Measurements from ENCODE around the gene FBH1. TPM values are rescaled to one million over a fixed set of nuclear protein-coding genes. Genes with fewer than 3 reads are reported as not detected.
"Not testable (repeated sequence)": the region's sequence is repeated elsewhere in the genome, so short reads cannot be mapped to it uniquely, and the experiment has no call there.

Gene FBH1
- total and polyA plus RNA-seq, 4 donors = 52.8 to 95.5 (median 65.8) TPM

DNA sequence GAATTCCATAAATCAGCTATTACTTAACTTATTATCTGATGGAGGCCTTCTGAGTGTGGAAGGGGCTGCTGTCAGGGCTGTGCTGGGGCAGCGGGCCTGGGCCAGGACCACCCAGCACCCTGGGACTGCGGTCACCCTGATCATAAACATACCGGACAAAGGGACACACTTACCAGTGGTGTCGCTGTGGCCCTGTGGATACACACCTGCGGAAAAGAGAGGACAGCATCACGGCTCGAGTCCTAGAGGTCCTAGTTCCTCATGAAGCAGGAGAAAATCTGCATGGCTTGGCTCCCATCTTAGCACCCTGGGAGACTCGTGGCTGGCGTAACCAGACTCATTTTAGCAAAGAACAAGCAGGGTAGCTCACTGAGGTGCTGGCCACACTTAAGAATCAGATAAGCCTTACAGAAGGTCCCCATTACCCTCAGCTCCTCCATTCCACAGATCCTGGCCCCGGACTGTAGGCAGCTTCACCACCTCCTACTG is 69.6 kb downstream of the FBH1 start:
- WGBS (ENCODE audit: insufficient coverage) = 82% methylated on average over 10 of the region's 10 CpGs

DNA sequence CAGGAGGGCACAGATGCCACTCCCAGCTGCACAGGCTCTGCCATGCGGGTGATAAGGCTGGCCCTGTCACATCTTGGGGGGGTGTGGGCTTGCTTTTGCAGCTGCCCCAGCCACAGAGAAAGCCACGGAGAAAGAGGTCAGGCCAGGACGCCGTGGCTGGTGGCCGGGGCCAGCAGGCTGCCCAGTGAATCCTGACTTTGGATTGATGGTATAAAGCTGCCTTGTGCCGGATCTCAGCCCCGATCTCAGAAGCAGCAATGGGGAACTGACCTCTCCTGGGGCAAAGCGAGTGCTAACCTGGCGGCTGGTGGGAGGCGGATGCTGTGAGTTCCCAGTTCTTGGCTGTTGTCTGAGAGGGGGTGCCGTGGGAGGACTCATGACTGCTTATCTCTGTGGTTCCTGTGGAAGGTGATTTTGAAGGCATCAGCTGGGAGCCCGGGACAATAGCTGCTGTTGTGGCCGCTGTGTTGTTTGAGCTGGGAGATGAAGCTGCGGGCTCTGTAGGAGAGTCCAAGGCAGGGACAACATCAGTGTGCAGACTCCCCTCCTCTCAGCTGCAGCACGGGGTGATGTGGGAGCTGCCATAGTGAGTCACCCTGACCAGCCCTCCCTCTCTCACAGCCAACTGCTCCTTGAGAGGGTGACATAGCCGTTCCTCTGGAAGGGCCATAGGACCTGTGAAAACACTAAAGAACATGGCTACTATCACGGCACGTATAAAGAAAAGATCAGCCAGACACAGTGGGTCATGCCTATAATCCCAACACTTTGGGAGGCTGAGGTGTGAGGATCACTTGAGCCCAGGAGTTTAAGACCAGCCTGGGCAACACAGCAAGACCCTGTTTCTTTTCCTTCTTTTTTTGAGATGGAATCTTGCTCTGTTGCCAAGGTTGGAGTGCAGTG is 70.3 kb downstream of the FBH1 start:
- no peak overlapping the region for H3K27ac ChIP-seq (ENCODE audit: low read depth, low read length)
- H3K9me3 ChIP-seq (ENCODE audit: control insufficient read depth, insufficient read depth, low read length) = no peaks in the 10 kb centered on the region
- no peaks in the 10 kb centered on the region for H3K36me3 ChIP-seq (ENCODE audit: control insufficient read depth, insufficient read depth, low read length)
- no peak for DNase-seq (ENCODE audit: low read depth in 4 of 6, low spot score in 6 of 6)
- no peaks in the 10 kb centered on the region for H3K27me3 ChIP-seq (ENCODE audit: control insufficient read depth, insufficient read depth, low read length)
- H3K4me3 ChIP-seq (ENCODE audit: low read depth, low read length) = no peak overlapping the region
- H3K4me1 ChIP-seq (ENCODE audit: control insufficient read depth, insufficient read depth, low read length) = no peaks in the 10 kb centered on the region
- WGBS (ENCODE audit: insufficient coverage) = 83% methylated on average over 14 of the region's 18 CpGs

More for the DNA sequence above, 69.6 kb downstream of the FBH1 start:
- no peaks in the 10 kb centered on the region for H3K4me1 ChIP-seq (ENCODE audit: control insufficient read depth, insufficient read depth, low read length)
- no peak overlapping the region for H3K27ac ChIP-seq (ENCODE audit: low read depth, low read length)
- no peak overlapping the region for H3K4me3 ChIP-seq (ENCODE audit: low read depth, low read length)
- no peak for DNase-seq (ENCODE audit: low read depth in 4 of 6, low spot score in 6 of 6)
- no peaks in the 10 kb centered on the region for H3K36me3 ChIP-seq (ENCODE audit: control insufficient read depth, insufficient read depth, low read length)
- no peaks in the 10 kb centered on the region for H3K9me3 ChIP-seq (ENCODE audit: control insufficient read depth, insufficient read depth, low read length)
- no peaks in the 10 kb centered on the region for H3K27me3 ChIP-seq (ENCODE audit: control insufficient read depth, insufficient read depth, low read length)

DNA sequence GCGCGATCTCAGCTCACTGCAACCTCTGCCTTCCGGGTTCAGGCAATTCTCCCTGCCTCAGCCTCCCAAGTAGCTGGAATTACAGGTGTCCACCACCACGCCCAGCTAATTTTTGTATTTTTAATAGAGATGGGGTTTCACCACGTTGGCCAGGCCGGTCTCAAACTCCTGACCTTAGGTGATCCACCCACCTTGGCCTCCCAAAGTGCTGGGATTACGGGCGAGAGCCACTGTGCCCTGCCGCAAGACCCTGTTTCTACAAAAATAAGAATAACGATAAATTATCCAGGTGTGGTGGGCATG is 70.9 kb downstream of the FBH1 start:
- H3K4me3 ChIP-seq (ENCODE audit: low read depth, low read length) = not testable (repeated sequence)
- 92% methylated on average over 2 of the region's 10 CpGs for WGBS (ENCODE audit: insufficient coverage)

DNA sequence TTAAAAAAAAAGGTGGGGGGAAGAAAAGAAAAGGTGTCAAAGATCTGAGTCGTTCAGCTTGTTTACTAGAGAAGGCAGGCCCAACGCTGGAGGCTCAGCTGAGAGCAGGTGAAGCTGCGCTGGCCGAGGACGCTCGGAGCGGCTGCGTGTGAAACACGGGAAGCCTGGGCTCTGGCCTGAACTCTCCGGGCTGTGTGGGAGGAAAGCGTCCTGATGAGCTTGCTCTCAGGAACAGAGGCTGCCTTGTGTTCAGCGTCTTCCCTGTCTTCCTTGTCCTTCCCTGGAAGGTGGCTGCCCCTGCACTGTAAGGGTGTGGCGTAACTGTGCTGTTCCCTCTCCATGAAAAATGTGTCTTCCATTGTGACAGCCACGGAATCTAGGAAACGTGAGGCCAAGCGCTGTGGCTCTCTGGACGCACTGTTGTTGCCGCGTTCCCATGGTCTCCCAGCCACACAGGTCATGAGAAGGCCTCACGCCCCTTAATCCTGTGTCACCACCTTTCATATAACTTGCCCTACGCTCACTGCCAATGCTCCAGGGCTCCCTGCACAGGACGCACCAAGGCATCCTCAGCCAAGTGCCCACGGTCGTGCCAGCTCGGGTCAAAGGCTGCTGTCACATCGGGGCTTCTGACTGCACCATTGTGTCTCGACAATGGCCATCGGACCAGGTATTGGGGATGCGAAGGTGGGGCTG is 71.5 kb downstream of the FBH1 start:
- WGBS (ENCODE audit: insufficient coverage) = 79% methylated on average over 29 of the region's 29 CpGs

More for the DNA sequence above, 70.9 kb downstream of the FBH1 start:
- not testable (repeated sequence) for H3K4me1 ChIP-seq (ENCODE audit: control insufficient read depth, insufficient read depth, low read length); H3K27ac ChIP-seq (ENCODE audit: low read depth, low read length); H3K27me3 ChIP-seq (ENCODE audit: control insufficient read depth, insufficient read depth, low read length); H3K9me3 ChIP-seq (ENCODE audit: control insufficient read depth, insufficient read depth, low read length); H3K36me3 ChIP-seq (ENCODE audit: control insufficient read depth, insufficient read depth, low read length); DNase-seq (ENCODE audit: low read depth in 4 of 6, low spot score in 6 of 6)

DNA sequence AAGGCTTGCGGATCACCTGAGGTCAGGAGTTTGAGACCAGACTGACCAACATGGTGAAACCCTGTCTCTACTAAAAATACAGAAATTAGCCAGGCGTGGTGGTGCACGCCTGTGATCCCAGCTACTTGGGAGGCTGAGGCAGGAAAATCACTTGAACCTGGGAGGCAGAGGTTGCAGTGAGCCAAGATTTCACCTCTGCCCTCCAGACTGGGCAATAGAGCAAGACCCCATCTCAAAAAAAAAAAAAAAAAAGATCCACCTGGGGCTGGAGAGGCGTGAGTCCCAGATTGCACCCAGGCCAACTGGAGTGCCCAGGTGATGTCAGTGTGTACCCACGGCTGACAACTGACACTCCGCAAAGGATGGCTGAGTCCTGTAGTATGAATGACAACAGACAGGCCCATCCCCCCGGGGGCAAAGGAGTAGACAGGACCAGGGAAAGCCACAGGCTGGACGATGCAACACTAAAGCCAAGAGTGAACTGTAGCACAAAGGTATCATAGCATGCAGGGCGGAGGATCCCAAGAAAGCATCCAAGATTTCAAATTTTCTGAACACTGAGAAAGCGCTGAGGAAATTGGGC is 72.4 kb downstream of the FBH1 start:
- H3K27ac ChIP-seq (ENCODE audit: low read depth, low read length); H3K36me3 ChIP-seq (ENCODE audit: control insufficient read depth, insufficient read depth, low read length); H3K4me3 ChIP-seq (ENCODE audit: low read depth, low read length); DNase-seq (ENCODE audit: low read depth in 4 of 6, low spot score in 6 of 6); H3K4me1 ChIP-seq (ENCODE audit: control insufficient read depth, insufficient read depth, low read length); H3K9me3 ChIP-seq (ENCODE audit: control insufficient read depth, insufficient read depth, low read length); H3K27me3 ChIP-seq (ENCODE audit: control insufficient read depth, insufficient read depth, low read length): not testable (repeated sequence)
- 92% methylated on average over 8 of the region's 10 CpGs for WGBS (ENCODE audit: insufficient coverage)

More for the DNA sequence above, 71.5 kb downstream of the FBH1 start:
- no peak overlapping the region for H3K4me3 ChIP-seq (ENCODE audit: low read depth, low read length)
- no peaks in the 10 kb centered on the region for H3K36me3 ChIP-seq (ENCODE audit: control insufficient read depth, insufficient read depth, low read length)
- no peak for DNase-seq (ENCODE audit: low read depth in 4 of 6, low spot score in 6 of 6)
- H3K9me3 ChIP-seq (ENCODE audit: control insufficient read depth, insufficient read depth, low read length) = no peaks in the 10 kb centered on the region
- no peak overlapping the region for H3K27ac ChIP-seq (ENCODE audit: low read depth, low read length)
- no peaks in the 10 kb centered on the region for H3K4me1 ChIP-seq (ENCODE audit: control insufficient read depth, insufficient read depth, low read length)
- no peaks in the 10 kb centered on the region for H3K27me3 ChIP-seq (ENCODE audit: control insufficient read depth, insufficient read depth, low read length)

DNA sequence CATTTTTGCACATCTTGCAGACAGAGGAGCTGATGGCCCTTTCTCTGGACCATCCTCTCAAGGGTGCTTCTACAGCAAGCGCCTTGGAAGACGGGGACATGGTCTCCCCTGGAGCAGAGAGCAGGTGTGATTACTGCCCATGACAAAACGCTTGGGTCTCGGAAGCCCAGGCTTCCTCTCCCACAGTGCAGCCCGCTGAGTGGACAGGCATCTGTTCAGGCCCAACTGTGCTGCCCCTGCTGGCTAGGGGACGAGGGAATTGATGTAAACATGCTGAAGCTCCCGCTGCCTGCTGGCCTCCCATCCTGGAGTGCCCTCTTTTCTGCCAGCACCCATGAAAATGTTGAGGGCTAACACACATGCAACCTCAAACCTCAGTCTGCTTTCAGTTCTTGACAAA is 73.0 kb downstream of the FBH1 start:
- 62% methylated on average over 5 of the region's 7 CpGs for WGBS (ENCODE audit: insufficient coverage)
- Histone ChIP-seq H3K4me3 (ENCODE audit: low read depth, low read length) (no peak overlapping the region), H3K36me3 (ENCODE audit: control insufficient read depth, insufficient read depth, low read length) (no peaks in the 10 kb centered on the region), H3K4me1 (ENCODE audit: control insufficient read depth, insufficient read depth, low read length) (no peaks in the 10 kb centered on the region), H3K27ac (ENCODE audit: low read depth, low read length) (no peak overlapping the region), H3K27me3 (ENCODE audit: control insufficient read depth, insufficient read depth, low read length) (no peaks in the 10 kb centered on the region), H3K9me3 (ENCODE audit: control insufficient read depth, insufficient read depth, low read length) (no peaks in the 10 kb centered on the region)
- DNase-seq (ENCODE audit: low read depth in 4 of 6, low spot score in 6 of 6) = no peak

DNA sequence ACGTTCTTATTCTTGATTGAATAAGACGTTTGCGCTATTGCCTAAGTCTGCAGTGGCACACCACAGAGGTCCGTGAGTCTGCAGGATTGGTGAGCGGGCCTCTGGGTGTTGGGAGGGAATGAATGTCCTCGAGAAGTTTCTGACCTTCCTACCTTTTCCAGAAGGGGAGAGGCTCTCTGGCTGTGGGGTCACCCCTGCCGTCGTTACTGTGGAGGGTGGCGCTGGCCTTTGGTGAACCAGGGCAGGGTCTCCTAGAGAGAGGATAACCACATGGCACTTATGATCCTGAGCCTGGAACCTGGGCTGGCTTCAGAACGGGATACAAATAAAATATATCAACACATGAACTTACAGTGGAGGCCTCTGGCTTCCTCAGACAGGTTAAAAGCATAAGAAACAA is 73.5 kb downstream of the FBH1 start:
- DNase-seq (ENCODE audit: low read depth in 4 of 6, low spot score in 6 of 6) = no peak
- Histone ChIP-seq H3K27me3 (ENCODE audit: control insufficient read depth, insufficient read depth, low read length) (no peaks in the 10 kb centered on the region), H3K36me3 (ENCODE audit: control insufficient read depth, insufficient read depth, low read length) (no peaks in the 10 kb centered on the region), H3K4me3 (ENCODE audit: low read depth, low read length) (no peak overlapping the region), H3K27ac (ENCODE audit: low read depth, low read length) (no peak overlapping the region), H3K9me3 (ENCODE audit: control insufficient read depth, insufficient read depth, low read length) (no peaks in the 10 kb centered on the region), H3K4me1 (ENCODE audit: control insufficient read depth, insufficient read depth, low read length) (no peaks in the 10 kb centered on the region)
- WGBS (ENCODE audit: insufficient coverage) = 86% methylated on average over 7 of the region's 10 CpGs

DNA sequence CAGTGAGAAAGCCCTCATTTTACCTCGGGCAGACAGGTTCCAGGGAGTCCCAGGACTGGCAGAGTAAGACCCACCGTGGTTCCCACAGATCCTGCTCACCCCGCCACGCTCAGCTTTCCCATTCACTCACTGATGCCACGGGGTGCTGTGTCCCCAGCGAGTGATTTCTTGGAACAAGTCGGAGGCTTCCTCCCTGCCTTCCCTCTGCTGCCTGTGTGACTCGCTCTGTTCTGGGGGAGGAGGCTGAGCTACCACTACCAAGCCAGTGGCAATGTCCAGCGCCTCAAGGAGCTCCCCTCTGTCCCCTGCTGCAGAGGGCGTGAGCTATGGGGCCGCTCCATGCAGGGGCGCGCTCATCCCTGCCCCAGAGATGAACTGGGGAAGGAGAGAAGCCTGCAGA is 74.7 kb downstream of the FBH1 start:
- DNase-seq (ENCODE audit: low read depth in 4 of 6, low spot score in 6 of 6) = no peak
- no peaks in the 10 kb centered on the region for H3K27me3 ChIP-seq (ENCODE audit: control insufficient read depth, insufficient read depth, low read length)
- no peak overlapping the region for H3K27ac ChIP-seq (ENCODE audit: low read depth, low read length)
- 84% methylated on average over 9 of the region's 13 CpGs for WGBS (ENCODE audit: insufficient coverage)
- no peaks in the 10 kb centered on the region for H3K36me3 ChIP-seq (ENCODE audit: control insufficient read depth, insufficient read depth, low read length)
- no peaks in the 10 kb centered on the region for H3K4me1 ChIP-seq (ENCODE audit: control insufficient read depth, insufficient read depth, low read length)
- no peak overlapping the region for H3K4me3 ChIP-seq (ENCODE audit: low read depth, low read length)
- H3K9me3 ChIP-seq (ENCODE audit: control insufficient read depth, insufficient read depth, low read length) = no peaks in the 10 kb centered on the region

DNA sequence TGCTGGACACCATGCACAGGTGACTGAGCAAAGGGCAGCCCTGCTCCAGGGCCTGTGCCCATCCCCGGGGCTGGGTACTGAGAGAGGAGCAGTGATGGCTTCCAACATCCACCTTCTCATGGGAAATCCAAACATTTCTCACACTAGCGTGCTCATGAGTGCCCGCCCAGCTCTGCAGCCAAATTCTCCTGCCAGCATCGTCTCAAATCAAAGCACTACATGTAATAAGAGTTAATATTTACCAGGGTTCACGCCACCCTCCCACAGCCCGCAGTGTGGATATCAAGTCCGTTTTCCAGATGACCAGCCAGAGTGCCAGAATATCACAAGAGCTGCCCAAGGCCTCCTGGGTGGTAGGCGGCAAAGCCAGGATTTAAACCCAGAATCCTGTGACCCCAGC is 75.2 kb downstream of the FBH1 start:
- no peak for DNase-seq (ENCODE audit: low read depth in 4 of 6, low spot score in 6 of 6)
- no peaks in the 10 kb centered on the region for H3K9me3 ChIP-seq (ENCODE audit: control insufficient read depth, insufficient read depth, low read length)
- H3K27ac ChIP-seq (ENCODE audit: low read depth, low read length) = no peak overlapping the region
- H3K36me3 ChIP-seq (ENCODE audit: control insufficient read depth, insufficient read depth, low read length) = no peaks in the 10 kb centered on the region
- no peaks in the 10 kb centered on the region for H3K4me1 ChIP-seq (ENCODE audit: control insufficient read depth, insufficient read depth, low read length)
- no peak overlapping the region for H3K4me3 ChIP-seq (ENCODE audit: low read depth, low read length)
- no peaks in the 10 kb centered on the region for H3K27me3 ChIP-seq (ENCODE audit: control insufficient read depth, insufficient read depth, low read length)
- 96% methylated on average over 7 of the region's 8 CpGs for WGBS (ENCODE audit: insufficient coverage)

All from spinal cord (tissue), 10 donors.